HUES6 (cell line): Measurements from ENCODE around the gene CPT1B.
A peak's percentile ranks its signal among the peaks of the same experiment; 100 is the strongest.

Experiments
- H3K27ac ChIP-seq: 2 replicates; pipeline ENCODE4 v1.7.0; 2013; ENCODE audit warnings: low read depth, mild to moderate bottlenecking, low read length, inconsistent platforms
- H3K27me3 ChIP-seq: 2 replicates; pipeline ENCODE4 v1.6.1; 2013; ENCODE audit warnings: low read length; ENCODE audit not compliant: control insufficient read depth, insufficient read depth
- H3K36me3 ChIP-seq: 2 replicates; pipeline ENCODE4 v1.6.1; 2013; ENCODE audit warnings: low read length; ENCODE audit not compliant: control insufficient read depth, insufficient read depth
- H3K4me1 ChIP-seq: 2 replicates; pipeline ENCODE4 v1.6.1; 2013; ENCODE audit warnings: low read length; ENCODE audit not compliant: control insufficient read depth, insufficient read depth
- H3K4me3 ChIP-seq: 2 replicates; pipeline ENCODE4 v1.5.1; 2013; ENCODE audit warnings: low read depth, low read length
- H3K9ac ChIP-seq: one replicate; pipeline ENCODE4 v1.6.1; 2013; ENCODE audit warnings: mild to moderate bottlenecking, low read length
- H3K9me3 ChIP-seq: 2 replicates; pipeline ENCODE4 v1.6.1; 2013; ENCODE audit warnings: low read depth, low read length; ENCODE audit not compliant: control insufficient read depth, insufficient read depth

Gene CPT1B

DNA sequence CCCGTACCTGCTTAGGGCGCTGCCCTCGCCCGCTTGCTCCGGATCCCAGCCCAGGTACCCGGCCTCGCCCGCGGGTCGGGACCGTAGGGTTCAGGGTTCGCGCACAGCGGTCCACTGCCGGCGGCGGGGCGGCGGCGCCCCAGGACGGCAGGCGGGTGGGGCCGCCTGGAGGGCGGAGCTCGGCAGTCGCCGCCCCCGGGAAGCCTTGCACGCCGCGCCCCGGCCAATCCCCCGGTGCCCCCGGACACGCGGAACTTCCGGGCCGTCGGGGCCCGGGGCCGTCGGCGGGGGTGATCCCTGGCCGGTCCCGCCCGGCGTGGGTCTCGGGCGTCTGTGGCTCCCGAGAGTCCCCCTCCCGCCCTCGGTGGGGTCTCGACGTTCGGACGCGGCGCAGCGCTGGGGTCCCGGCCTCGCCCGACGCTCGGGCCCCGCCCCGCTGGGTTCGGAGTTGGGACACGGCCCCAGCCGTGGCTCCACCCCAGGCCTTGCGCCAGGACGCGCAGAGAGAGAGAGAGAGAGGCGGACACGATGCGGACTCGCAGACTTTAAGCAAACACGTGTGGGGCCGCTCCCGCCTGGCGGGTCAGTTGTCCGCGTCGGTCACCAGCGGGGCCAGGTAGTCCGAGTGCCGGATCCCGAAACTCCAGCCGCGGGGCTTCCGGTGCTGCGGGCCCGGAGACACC, 48.2 kb downstream of the CPT1B start, which contains the start of gene TYMP:
Gene TYMP (minus strand): TSS at position 116 of the 683 bp plus-strand sequence. CDS start 303 bp downstream, outside the sequence.
- Histone ChIP-seq H3K27me3 (peaks cover 77% of the 10 kb centered on the region), H3K9ac (peak within 1 kb of the TSS; percentile 42), H3K36me3 (no peaks in the 10 kb centered on the region), H3K9me3 (no peaks in the 10 kb centered on the region), H3K27ac (no peak within 1 kb of the TSS), H3K4me1 (peaks cover 19% of the 10 kb centered on the region), H3K4me3 (peak within 1 kb of the TSS; percentile 75)

DNA sequence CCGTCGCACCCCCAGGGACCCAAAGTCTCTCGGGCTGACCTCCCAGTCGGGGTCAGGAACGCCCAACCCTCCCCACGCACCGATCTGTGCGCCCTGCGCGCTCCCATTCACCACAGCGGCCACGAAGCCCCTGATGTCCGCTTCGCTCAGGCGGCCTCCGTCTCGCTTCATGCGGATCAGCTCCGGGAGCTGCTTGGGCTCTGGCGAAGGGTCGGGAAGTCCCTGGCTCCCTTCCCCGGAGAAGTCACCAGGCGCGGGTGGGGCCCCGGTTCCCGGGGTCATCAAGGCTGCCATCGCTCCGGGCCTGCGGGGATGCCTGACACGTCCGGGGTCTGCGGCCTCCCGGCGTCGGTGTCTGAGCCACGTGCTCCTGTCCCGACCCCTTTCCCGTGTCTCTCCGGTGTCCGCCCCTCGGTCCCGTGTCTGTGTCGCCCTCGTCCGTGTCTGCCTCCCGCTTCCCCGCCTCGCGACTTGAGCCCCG, 48.8 kb downstream of the CPT1B start:
- Histone ChIP-seq H3K4me1 (peaks cover 18% of the 10 kb centered on the region), H3K9me3 (no peaks in the 10 kb centered on the region), H3K27ac (no peak overlapping the region), H3K27me3 (peaks cover 77% of the 10 kb centered on the region), H3K9ac (no peak overlapping the region), H3K4me3 (peak overlapping the region; percentile 75), H3K36me3 (no peaks in the 10 kb centered on the region)

DNA sequence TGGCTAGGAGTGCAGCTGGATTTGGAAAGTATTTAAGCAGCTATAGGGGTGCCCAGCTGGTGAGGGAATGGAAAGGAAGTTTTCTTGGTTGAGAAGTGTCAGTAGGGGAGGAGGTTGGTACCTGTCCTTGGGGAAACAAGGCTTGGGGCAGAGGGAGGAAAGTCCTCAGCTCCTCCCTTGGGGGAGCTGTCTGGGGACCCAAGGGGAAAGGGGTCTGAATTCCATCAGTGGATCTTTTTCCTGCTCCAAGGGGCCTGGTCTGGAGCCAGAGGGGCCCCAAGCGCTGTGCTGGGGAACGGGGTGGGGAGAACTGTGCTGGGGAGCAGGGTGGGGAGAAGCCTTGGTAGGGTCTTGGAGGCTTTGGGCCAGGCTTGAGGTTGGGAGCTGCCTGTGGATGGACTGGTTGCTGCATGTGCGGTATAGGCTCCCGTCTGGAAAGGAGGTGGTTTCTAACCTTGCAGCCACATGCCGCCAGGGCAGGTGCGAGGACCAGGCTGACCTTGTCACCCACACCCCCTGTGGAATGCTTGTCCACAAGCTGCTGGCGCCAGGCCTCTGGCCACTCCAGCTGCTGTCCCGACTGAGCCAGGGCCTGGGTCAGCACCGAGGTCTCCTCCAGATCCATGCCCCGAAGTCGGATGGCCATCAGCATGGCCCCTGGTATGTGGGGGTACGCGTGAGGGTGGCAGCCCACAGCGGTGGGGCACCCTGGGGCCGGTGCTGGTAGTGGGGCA, 49.4 kb downstream of the CPT1B start:
- peaks cover 12% of the 10 kb centered on the region for H3K4me1 ChIP-seq
- H3K4me3 ChIP-seq: no peak overlapping the region
- peaks cover under 1% of the 10 kb centered on the region; the same call in 1 of the 2 replicates for H3K36me3 ChIP-seq
- peaks cover 74% of the 10 kb centered on the region for H3K27me3 ChIP-seq
- H3K27ac ChIP-seq: no peak overlapping the region
- no peaks in the 10 kb centered on the region for H3K9me3 ChIP-seq
- H3K9ac ChIP-seq: no peak overlapping the region

DNA sequence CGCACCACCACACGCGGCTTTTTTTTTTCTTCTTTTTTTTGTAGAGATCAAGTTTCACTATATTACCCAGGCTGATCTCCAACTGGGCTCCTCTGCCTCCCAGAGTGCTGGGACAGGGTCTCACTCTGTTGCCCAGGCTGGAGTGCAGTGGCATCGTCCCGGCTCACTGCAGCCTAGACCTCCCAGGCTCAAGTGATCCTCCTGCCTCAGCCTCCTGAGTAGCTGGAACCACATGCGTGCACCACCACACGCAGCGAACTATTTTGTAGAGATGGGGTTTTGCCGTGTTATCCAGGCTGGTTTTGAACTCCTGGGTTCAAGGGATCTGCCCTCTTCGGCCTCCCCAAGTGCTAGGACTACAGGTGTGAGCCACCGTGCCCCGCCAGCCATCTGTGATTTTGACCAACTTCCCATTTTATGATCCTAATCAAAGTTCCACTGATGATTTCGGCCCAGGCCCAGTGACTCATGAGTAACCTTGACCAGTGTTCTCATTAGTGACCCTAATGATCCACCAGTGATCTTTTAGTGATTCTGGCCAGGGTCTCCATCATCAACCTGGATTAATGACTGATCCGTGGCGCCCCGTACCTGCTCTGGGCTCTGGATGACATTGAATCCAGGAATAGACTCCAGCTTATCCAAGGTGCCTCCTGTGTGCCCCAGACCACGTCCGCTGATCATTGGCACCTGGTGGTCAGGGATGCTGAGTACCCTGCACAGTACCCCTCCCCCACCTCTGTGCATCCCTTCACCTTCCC, 50.1 kb downstream of the CPT1B start:
- Histone ChIP-seq H3K4me1 (peaks cover 11% of the 10 kb centered on the region), H3K36me3 (peaks cover 8% of the 10 kb centered on the region), H3K4me3 (no peak overlapping the region), H3K27me3 (peaks cover 66% of the 10 kb centered on the region), H3K27ac (no peak overlapping the region), H3K9me3 (no peaks in the 10 kb centered on the region), H3K9ac (no peak overlapping the region)

DNA sequence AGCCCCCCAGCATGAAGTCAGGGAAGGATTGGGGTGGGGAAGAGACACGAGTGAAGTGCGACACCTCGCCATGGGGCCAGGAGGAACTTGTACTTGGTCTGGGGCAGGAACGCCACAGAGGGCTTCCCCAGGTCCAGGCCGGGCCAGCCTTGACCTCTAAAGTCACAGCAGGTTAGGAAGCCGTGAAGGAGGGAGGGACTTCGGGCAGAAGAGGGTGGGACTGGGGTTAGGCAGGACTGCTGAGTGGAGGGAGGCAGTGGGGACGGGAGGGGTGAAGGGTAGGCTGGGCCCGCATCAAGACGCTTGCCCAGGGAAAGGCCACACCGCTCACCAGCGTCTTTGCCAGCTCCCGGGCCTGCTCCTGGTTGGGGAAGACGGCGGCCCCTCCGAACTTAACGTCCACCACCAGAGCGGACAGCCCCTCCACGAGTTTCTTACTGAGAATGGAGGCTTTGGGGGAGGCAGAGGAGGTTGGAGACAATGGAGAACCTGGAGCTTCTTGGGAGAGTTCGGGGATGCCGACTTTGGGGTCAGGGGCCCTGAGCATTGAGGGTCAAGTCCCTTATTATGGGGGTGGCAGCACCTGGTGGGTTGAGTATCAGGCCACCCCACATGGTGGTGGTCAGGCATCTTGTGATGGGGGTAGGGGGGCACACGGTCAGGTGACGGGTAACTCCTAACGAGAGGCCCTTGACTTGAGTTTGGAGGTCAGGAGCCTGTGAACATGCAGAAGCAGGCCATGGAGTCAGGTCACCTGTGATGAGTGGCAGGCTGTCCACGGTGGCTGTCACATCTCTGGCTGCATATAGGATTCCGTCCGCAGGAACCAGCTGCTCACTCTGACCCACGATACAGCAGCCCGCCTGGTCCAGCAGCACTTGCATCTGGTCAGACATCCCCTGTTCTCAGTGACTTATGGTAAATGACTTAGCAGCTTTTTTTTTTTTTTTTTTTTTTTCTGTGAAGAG, 51.1 kb downstream of the CPT1B start:
- peaks cover 57% of the 10 kb centered on the region for H3K27me3 ChIP-seq
- H3K36me3 ChIP-seq: peaks cover 17% of the 10 kb centered on the region
- H3K4me3 ChIP-seq: peak overlapping the region; percentile 91
- H3K9me3 ChIP-seq: no peaks in the 10 kb centered on the region
- H3K4me1 ChIP-seq: peaks cover 11% of the 10 kb centered on the region
- H3K27ac ChIP-seq: no peak overlapping the region
- H3K9ac ChIP-seq: peak overlapping the region; percentile 91

DNA sequence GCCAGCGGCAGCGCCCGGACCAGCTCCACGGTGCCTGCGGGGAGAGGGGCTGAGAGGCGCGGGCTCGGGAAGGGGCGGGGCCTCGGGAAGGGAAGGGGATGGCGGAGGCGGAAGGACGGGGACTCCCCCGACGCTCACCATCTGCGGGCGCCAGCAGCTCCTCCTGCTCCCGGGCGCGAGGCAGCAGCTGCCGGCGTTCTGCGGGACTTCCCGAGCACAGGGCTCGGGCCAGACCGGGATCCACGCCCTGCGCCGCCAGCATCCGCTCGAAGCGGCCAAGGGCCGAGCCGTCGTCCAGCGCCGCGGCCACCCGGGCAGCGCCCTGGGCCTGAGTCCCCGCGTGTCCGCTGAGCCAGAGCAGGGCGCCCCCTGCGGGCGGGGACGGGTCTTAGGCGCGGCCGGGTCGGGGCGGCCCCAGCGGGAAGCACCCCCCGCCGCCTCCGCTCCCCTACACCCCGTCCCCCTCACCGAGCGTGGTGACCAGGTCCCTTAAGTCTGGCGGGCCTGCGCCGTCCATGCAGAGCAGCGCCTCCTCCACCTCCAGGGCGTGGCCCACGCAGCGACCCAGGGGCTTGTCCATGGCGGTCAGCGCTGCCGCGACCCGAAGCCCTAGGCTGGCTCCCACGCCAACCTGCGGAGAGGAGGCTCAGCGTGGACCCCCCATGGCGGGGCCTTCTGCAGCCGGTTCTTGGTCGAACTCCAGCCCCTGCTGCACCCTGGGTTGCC, 52.0 kb downstream of the CPT1B start:
- Histone ChIP-seq H3K9ac (peak overlapping the region; percentile 91), H3K27ac (peak overlapping the region; percentile 34; the same call in 1 of the 2 replicates), H3K27me3 (peaks cover 48% of the 10 kb centered on the region), H3K36me3 (peaks cover 26% of the 10 kb centered on the region), H3K4me3 (peak overlapping the region; percentile 91), H3K9me3 (no peaks in the 10 kb centered on the region), H3K4me1 (peaks cover 10% of the 10 kb centered on the region)

DNA sequence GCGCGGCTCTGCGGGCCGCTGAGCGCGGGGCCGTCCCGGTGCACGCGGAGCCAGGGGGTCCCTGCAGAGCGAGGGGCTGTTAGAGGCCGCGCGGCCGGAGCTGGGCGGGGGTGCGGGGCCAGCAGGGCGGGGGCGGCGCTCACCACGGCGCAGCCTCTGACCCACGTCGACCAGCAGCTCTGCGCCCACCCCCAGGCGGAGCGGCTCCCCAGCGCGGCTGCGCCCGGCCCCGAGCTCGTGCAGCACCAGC, 52.4 kb downstream of the CPT1B start:
- peaks cover 43% of the 10 kb centered on the region for H3K27me3 ChIP-seq
- peaks cover 6% of the 10 kb centered on the region; the same call in 1 of the 2 replicates for H3K4me1 ChIP-seq
- H3K4me3 ChIP-seq: peak overlapping the region; percentile 91
- peaks cover 30% of the 10 kb centered on the region for H3K36me3 ChIP-seq
- H3K9ac ChIP-seq: peak overlapping the region; percentile 91
- H3K9me3 ChIP-seq: no peaks in the 10 kb centered on the region
- peak overlapping the region; percentile 34; the same call in 1 of the 2 replicates for H3K27ac ChIP-seq

DNA sequence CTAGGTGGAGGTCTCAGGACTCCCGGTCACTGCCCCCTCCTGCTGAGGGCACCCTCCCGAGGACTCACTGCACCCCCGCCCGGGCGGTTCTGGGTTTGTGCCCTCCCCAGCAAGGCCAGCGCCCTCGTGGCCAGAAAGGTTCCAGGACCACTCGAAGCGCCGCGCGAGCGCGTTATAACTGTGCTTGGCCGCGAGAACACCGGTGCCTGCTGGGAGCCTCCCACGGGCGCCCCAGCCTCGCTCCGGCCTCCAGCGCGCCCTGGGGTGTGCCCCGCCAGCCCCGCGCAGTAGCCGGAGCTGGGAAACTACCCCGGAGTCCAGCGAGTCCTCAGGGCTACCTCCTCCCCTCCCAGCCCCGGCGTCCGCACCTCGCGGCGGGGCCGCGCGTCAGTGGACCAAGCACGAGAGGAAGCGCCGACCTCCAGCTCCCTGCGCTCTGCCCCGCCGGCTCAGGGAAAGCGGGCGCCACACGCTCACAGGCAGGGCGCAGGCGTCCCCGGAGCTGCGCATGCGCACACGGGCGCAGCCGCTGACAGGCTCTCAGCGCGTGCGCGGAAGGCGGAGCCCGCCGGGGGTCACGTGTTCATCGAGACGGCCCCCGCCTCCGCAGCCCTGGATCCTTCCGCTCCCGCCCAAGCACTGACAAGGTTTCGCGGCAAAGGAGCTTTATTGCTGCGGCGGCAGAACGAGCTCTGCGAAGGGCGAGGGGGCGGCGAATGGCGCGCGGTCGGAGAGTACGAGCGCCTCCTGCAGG, 52.9 kb downstream of the CPT1B start, which contains the start of gene SCO2:
Gene SCO2 (minus strand): TSS at position 495 of the 754 bp plus-strand sequence. CDS start 1,187 bp downstream, outside the sequence.
- peaks cover 6% of the 10 kb centered on the region; the same call in 1 of the 2 replicates for H3K4me1 ChIP-seq

DNA sequence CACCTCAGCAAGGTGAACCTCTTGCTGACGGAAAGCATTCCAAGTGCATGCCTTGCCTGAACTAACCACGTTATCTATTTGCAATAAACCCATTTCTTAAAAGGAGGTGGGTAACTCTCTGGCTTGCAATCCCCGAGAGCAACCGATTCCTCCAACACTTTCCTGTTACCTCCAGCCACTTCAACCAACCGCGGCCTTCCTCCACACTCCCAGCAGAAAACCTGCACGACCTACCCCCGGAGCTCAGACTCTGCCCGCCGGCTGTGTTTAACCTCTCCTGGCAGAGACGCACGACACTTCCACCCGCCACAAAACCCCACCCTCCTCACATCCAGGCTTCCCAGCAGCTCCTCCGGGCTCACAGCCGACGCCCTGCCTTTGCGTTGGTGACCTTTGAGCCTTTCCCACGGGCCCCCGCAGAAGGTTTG, 53.5 kb downstream of the CPT1B start:
- Histone ChIP-seq H3K36me3 (peaks cover 31% of the 10 kb centered on the region), H3K4me3 (peak overlapping the region; percentile 91), H3K4me1 (peaks cover 6% of the 10 kb centered on the region; the same call in 1 of the 2 replicates), H3K9ac (peak overlapping the region; percentile 91), H3K27me3 (peaks cover 32% of the 10 kb centered on the region), H3K27ac (peak overlapping the region; percentile 85; the same call in 1 of the 2 replicates), H3K9me3 (no peaks in the 10 kb centered on the region)

More for the DNA sequence above, 52.9 kb downstream of the CPT1B start, which contains the start of gene SCO2:
- peaks cover 38% of the 10 kb centered on the region for H3K27me3 ChIP-seq
- peak within 1 kb of the TSS; percentile 91 for H3K4me3 ChIP-seq
- H3K9ac ChIP-seq: peak within 1 kb of the TSS; percentile 91
- peak within 1 kb of the TSS; percentile 85; the same call in 1 of the 2 replicates for H3K27ac ChIP-seq
- no peaks in the 10 kb centered on the region for H3K9me3 ChIP-seq
- H3K36me3 ChIP-seq: peaks cover 31% of the 10 kb centered on the region
